PC-3 (cell line): ENCODE data around the gene HLCS. TPM values are rescaled to one million over a fixed set of nuclear protein-coding genes. Genes with fewer than 3 reads are reported as not detected.
A peak's percentile ranks its signal among the peaks of the same experiment; 100 is the strongest.

Experiments
- ATAC-seq: fragments of 200-7000 bp; cut with Tn5 transposase; 2 replicates; pipeline ENCODE4 v1.9.1; 2020; ENCODE audit warnings: mild to moderate bottlenecking, moderate library complexity
- BruUV-seq: library from RNA; stranded (reverse); fragments of 400-500 nt; replicated peaks from 2 replicates; lab custom pipeline; 2021; lab: Mats Ljungman, UMichigan
- CTCF ChIA-PET: fragments of 300-600 bp; sonication (Branson Sonifier 250); formaldehyde crosslinking; loops from one replicate; lab custom pipeline; 2022; ENCODE audit warnings: antibody characterized with exemption; lab: Charles Lee
- POLR2A ChIA-PET: fragments of 300-600 bp; sonication (Branson Sonifier 250); formaldehyde crosslinking; loops from one replicate; lab custom pipeline; 2022; ENCODE audit warnings: antibody characterized with exemption; ENCODE audit not compliant: unreplicated experiment; lab: Charles Lee
- DNase-seq: peaks from one replicate; pipeline ENCODE4 v3.0.0-alpha.2; 2015
- H2AFZ ChIP-seq: fragments of 300-600 bp; sonication (generic); 2 replicates; pipeline ENCODE4 v1.6.0; 2016; ENCODE audit warnings: antibody characterized with exemption, low read length
- H3F3A ChIP-seq: fragments of 300-600 bp; sonication (generic); one replicate; pipeline ENCODE4 v1.6.0; 2017; ENCODE audit warnings: antibody characterized with exemption, low read length, control low read depth, mild to moderate bottlenecking; ENCODE audit not compliant: unreplicated experiment
- H3K27ac ChIP-seq: fragments of 300-600 bp; sonication (generic); 2 replicates; pipeline ENCODE4 v1.5.1; 2016; ENCODE audit warnings: mild to moderate bottlenecking, low read length
- H3K27me3 ChIP-seq: fragments of 300-600 bp; sonication (generic); 2 replicates; pipeline ENCODE4 v1.6.1; 2016; ENCODE audit warnings: low read length, mixed read lengths
- H3K36me3 ChIP-seq: fragments of 300-600 bp; sonication (generic); 2 replicates; pipeline ENCODE4 v1.6.1; 2016; ENCODE audit warnings: low read depth, mixed run types, low read length, mixed read lengths
- H3K4me1 ChIP-seq: fragments of 300-600 bp; sonication (generic); 2 replicates; pipeline ENCODE4 v1.5.1; 2016; ENCODE audit warnings: low read length; ENCODE audit not compliant: insufficient read depth
- H3K4me2 ChIP-seq: fragments of 300-600 bp; sonication (generic); 2 replicates; pipeline ENCODE4 v1.6.0; 2016; ENCODE audit warnings: low read length
- H3K4me3 ChIP-seq: fragments of 300-600 bp; sonication (generic); 2 replicates; pipeline ENCODE4 v1.5.1; 2016; ENCODE audit warnings: mild to moderate bottlenecking, low read length, mixed read lengths
- H3K79me2 ChIP-seq: fragments of 300-600 bp; sonication (generic); 2 replicates; pipeline ENCODE4 v1.6.1; 2017; ENCODE audit warnings: low read length, mixed read lengths
- H3K9ac ChIP-seq: fragments of 300-600 bp; sonication (generic); 2 replicates; pipeline ENCODE4 v1.6.0; 2016; ENCODE audit warnings: mild to moderate bottlenecking, low read length
- H3K9me2 ChIP-seq: fragments of 300-600 bp; sonication (generic); replicated peaks from 2 replicates; pipeline ENCODE4 v1.6.1; 2016; ENCODE audit warnings: mixed run types, low read length, mixed read lengths
- H3K9me3 ChIP-seq: fragments of 300-600 bp; sonication (generic); 2 replicates; pipeline ENCODE4 v1.6.1; 2016; ENCODE audit warnings: low read length, mixed read lengths
- H4K20me1 ChIP-seq: fragments of 300-600 bp; sonication (generic); 2 replicates; pipeline ENCODE4 v1.6.1; 2016; ENCODE audit warnings: low read length, mixed read lengths
- EZH2 ChIP-seq: fragments of 300-600 bp; sonication (generic); IDR thresholded peaks from one replicate; pipeline ENCODE4 v1.6.1; 2017; ENCODE audit warnings: antibody characterized with exemption, mild to moderate bottlenecking, low read length; ENCODE audit not compliant: unreplicated experiment
- EZH2phosphoT487 ChIP-seq: fragments of 300-600 bp; sonication (generic); IDR thresholded peaks from 2 replicates; pipeline ENCODE4 v1.6.1; 2018; ENCODE audit warnings: mild to moderate bottlenecking, antibody characterized with exemption, low read length, borderline replicate concordance
- intact Hi-C: fragments of 100-400 bp; cut with micrococcal nuclease; formaldehyde crosslinking; loops from 2 replicates; pipeline ENCODE4 v1.9.0; 2023
- total RNA-seq: library from RNA; depleted of rRNA; stranded (reverse); fragments of >200 nt; gene quantifications from 2 replicates; pipeline ENCODE4 v1.2.3, GENCODE V29; 2014
- TF ChIP-seq, protein P1 (sequence below): fragments of 300-600 bp; sonication (generic); conservative IDR thresholded peaks from 2 replicates; pipeline ENCODE4 v1.5.1; 2017; ENCODE audit warnings: antibody characterized with exemption, low read depth, mild to moderate bottlenecking, low read length

HLCS gene
- total RNA-seq, 1 experiment from 2014 or later, result 44.1 TPM

DNA sequence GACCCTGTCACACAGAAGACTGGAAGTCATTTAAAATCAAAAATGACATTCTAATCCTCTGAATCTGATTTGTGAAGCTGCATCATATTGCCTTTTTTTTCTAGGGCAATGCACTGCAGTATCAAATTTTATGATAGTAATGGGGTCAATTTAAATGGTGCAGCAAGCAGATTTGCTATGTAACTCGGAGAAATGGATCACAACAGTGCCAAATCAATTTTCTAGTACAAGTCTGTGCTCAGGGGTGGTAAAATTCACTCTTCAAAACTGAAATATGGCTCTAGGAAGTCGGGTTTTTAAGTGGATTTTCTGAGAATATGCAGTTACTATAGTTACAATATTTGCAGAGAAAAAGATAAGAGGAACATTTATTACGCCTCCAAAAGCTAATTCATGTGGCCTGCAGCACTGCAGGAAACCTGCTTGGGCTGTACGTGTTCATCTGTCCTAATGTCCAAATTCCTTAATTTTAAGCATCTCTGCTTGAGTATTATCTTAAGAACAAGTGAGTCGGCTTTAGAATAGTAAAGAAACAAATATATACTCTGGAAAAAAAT is 31.5 kb downstream of the HLCS start:
- no peaks in the 10 kb centered on the region for H3K9me3 ChIP-seq
- no peak overlapping the region for H3K4me2 ChIP-seq
- H3F3A ChIP-seq, result no peaks in the 10 kb centered on the region
- no peak for TF ChIP-seq EZH2
- TF ChIP-seq, protein P1, sequence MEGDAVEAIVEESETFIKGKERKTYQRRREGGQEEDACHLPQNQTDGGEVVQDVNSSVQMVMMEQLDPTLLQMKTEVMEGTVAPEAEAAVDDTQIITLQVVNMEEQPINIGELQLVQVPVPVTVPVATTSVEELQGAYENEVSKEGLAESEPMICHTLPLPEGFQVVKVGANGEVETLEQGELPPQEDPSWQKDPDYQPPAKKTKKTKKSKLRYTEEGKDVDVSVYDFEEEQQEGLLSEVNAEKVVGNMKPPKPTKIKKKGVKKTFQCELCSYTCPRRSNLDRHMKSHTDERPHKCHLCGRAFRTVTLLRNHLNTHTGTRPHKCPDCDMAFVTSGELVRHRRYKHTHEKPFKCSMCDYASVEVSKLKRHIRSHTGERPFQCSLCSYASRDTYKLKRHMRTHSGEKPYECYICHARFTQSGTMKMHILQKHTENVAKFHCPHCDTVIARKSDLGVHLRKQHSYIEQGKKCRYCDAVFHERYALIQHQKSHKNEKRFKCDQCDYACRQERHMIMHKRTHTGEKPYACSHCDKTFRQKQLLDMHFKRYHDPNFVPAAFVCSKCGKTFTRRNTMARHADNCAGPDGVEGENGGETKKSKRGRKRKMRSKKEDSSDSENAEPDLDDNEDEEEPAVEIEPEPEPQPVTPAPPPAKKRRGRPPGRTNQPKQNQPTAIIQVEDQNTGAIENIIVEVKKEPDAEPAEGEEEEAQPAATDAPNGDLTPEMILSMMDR, result no peak
- no peak for TF ChIP-seq EZH2phosphoT487
- H3K4me3 ChIP-seq, result no peak overlapping the region
- H3K27me3 ChIP-seq, result no peaks in the 10 kb centered on the region
- H3K9me2 ChIP-seq, result no peaks in the 10 kb centered on the region
- ChIA-PET POLR2A (no interaction called here), CTCF (no interaction called here)
- no peaks in the 10 kb centered on the region; the same call in 1 of the 2 replicates for H3K4me1 ChIP-seq
- ATAC-seq, result no peak
- H3K27ac ChIP-seq, result no peak overlapping the region
- H2AFZ ChIP-seq, result no peak overlapping the region
- no peak for DNase-seq
- no TSS peak for BruUV-seq
- H3K36me3 ChIP-seq, result peaks cover 17% of the 10 kb centered on the region
- intact Hi-C loops, result no loop called here
- H3K79me2 ChIP-seq, result no peaks in the 10 kb centered on the region
- no peak overlapping the region for H3K9ac ChIP-seq
- H4K20me1 ChIP-seq, result no peaks in the 10 kb centered on the region

DNA sequence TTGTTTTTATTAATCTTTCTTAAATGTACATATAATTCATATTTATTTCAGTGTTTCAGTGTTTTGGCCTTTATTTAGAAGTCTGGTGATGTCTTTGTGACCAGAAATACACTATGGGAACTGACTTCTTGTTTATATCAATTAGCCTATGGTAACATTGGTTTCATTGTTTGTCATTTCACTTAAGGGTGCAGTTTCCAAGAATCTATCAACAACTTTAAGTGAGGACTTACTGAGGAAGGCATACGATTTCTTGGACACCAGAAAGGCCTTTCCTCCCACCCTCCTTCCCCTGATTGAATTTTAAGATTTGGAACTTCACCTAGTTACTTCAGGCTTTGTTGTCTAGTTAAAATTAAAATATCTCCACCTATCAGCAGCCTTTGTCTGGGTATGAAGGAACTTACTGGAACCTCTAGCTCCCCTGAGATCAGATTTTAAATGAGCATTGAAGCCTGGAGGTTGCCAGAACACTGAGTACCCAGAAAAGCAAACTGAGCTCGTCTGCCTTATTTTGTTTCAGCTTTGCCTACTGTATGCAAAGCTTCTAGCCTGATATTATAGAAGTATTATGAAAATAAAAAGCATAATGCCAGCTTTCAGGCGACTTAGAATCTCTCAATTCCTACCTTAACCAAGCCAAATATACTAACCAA is 34.2 kb downstream of the HLCS start:
- H3K9ac ChIP-seq, result no peak overlapping the region
- DNase-seq (no peak), ATAC-seq (no peak)
- no peak overlapping the region for H3K4me3 ChIP-seq
- H3F3A ChIP-seq, result no peaks in the 10 kb centered on the region
- CTCF ChIA-PET, result no interaction called here
- H2AFZ ChIP-seq, result no peak overlapping the region
- TF ChIP-seq EZH2phosphoT487 (no peak), EZH2 (no peak)
- TF ChIP-seq, protein P1, result no peak
- H4K20me1 ChIP-seq, result no peaks in the 10 kb centered on the region
- POLR2A ChIA-PET, result no interaction called here
- peaks cover 17% of the 10 kb centered on the region for H3K4me1 ChIP-seq
- no peaks in the 10 kb centered on the region for H3K27me3 ChIP-seq
- peaks cover 16% of the 10 kb centered on the region for H3K36me3 ChIP-seq
- H3K79me2 ChIP-seq, result no peaks in the 10 kb centered on the region
- no peak overlapping the region for H3K4me2 ChIP-seq
- no peaks in the 10 kb centered on the region for H3K9me2 ChIP-seq
- intact Hi-C loops, result no loop called here
- no peak overlapping the region for H3K27ac ChIP-seq
- BruUV-seq, result no TSS peak
- H3K9me3 ChIP-seq, result no peaks in the 10 kb centered on the region

DNA sequence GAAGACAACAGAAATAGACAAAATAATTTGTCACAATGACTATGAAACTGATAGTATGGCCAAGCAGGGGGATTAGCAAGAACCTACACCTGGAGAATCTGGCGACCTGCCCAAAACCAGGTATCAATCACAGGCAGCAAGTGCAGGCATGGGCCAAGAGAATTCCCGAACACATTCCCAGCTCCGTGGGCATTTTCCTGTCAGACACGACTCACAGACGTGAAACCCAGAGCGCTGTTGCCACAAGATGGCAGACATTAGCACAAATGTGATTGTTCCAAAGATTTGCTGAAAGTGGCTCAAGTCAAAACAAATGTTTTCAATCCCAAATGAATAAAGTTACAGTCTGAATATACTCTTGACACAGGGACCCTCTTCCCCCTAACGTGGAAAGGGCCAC is 36.8 kb downstream of the HLCS start:
- BruUV-seq, result no TSS peak
- H3K79me2 ChIP-seq, result peaks cover 5% of the 10 kb centered on the region; the same call in 1 of the 2 replicates
- no peaks in the 10 kb centered on the region for H3K27me3 ChIP-seq
- no peak overlapping the region for H3K4me2 ChIP-seq
- ChIA-PET POLR2A (no interaction called here), CTCF (interaction anchor here (0.6 kb wide), 2 partner anchors 19 to 175 kb away, joined by 4 to 5 read pairs; no protein-coding TSS in a partner anchor)
- 0 out of 2 replicates have a peak, but pooled peaks cover 8% of the 10 kb centered on the region for H3K36me3 ChIP-seq
- H3K4me3 ChIP-seq, result no peak overlapping the region
- DNase-seq (peak; percentile 16), ATAC-seq (no peak)
- 0 out of 2 replicates have a peak overlapping the region, but pooled peaks have one; percentile 68 for H3K27ac ChIP-seq
- TF ChIP-seq EZH2phosphoT487 (no peak), EZH2 (no peak)
- TF ChIP-seq, protein P1, result peak; percentile 46; the same call in 1 of the 2 replicates
- peaks cover 22% of the 10 kb centered on the region for H3K4me1 ChIP-seq
- no peaks in the 10 kb centered on the region for H3F3A ChIP-seq
- no peaks in the 10 kb centered on the region for H3K9me2 ChIP-seq
- H3K9me3 ChIP-seq, result no peaks in the 10 kb centered on the region
- H2AFZ ChIP-seq, result no peak overlapping the region
- intact Hi-C loops, result loop anchor here (5.0 kb wide), 3 partner anchors 227 to 427 kb away; no protein-coding TSS in a partner anchor
- H3K9ac ChIP-seq, result 0 out of 2 replicates have a peak overlapping the region, but pooled peaks have one; percentile 22
- no peaks in the 10 kb centered on the region for H4K20me1 ChIP-seq
